DND-41 (cell line): ENCODE data around the gene DTL.

Experiments
- ATAC-seq: fragments of 200-7000 bp; cut with Tn5 transposase; 3 replicates; pipeline ENCODE4 v1.9.1; 2021; ENCODE audit warnings: low read depth; ENCODE audit not compliant: insufficient read depth
- DNase-seq: peaks from one replicate; pipeline ENCODE4 v3.0.0-alpha.2; 2020
- H2AFZ ChIP-seq: 2 replicates; pipeline ENCODE4 v1.6.0; 2012; ENCODE audit warnings: low read depth, low read length
- H3K27ac ChIP-seq: 2 replicates; pipeline ENCODE4 v1.5.1; 2012; ENCODE audit warnings: low read length, inconsistent platforms
- H3K27me3 ChIP-seq: fragments of 200-600 bp; sonication (generic); 2 replicates; pipeline ENCODE4 v1.6.0; 2012; ENCODE audit warnings: low read length, mild to moderate bottlenecking, inconsistent platforms; ENCODE audit not compliant: insufficient read depth, poor library complexity
- H3K36me3 ChIP-seq: 2 replicates; pipeline ENCODE4 v1.5.1; 2012; ENCODE audit warnings: low read length, inconsistent platforms; ENCODE audit not compliant: insufficient read depth
- H3K4me1 ChIP-seq: 2 replicates; pipeline ENCODE4 v1.5.1; 2012; ENCODE audit warnings: mild to moderate bottlenecking, low read length; ENCODE audit not compliant: insufficient read depth
- H3K4me2 ChIP-seq: 2 replicates; pipeline ENCODE4 v1.6.0; 2012; ENCODE audit warnings: mild to moderate bottlenecking, moderate library complexity, low read length, inconsistent platforms; ENCODE audit not compliant: insufficient read depth
- H3K4me3 ChIP-seq, 2 experiments: fragments of 200-600 bp in 1 of 2; shearing (Covaris generic) in 1 of 2; 2 replicates each; pipeline ENCODE4 v1.5.1; 2012 to 2016; ENCODE audit warnings: inconsistent platforms in 2 of 2, low read length in 2 of 2, mild to moderate bottlenecking in 2 of 2, low read depth in 1 of 2, moderate library complexity in 1 of 2
- H3K79me2 ChIP-seq: 2 replicates; pipeline ENCODE4 v1.6.0; 2012; ENCODE audit warnings: low read length, inconsistent platforms; ENCODE audit not compliant: insufficient read depth
- H3K9ac ChIP-seq: 2 replicates; pipeline ENCODE4 v1.6.0; 2012; ENCODE audit warnings: low read depth, mild to moderate bottlenecking, inconsistent platforms, low read length, moderate library complexity
- H3K9me3 ChIP-seq: 2 replicates; pipeline ENCODE4 v1.5.1; 2012; ENCODE audit warnings: low read length, moderate library complexity, mild to moderate bottlenecking, inconsistent platforms; ENCODE audit not compliant: insufficient read depth, severe bottlenecking
- H4K20me1 ChIP-seq: 2 replicates; pipeline ENCODE4 v1.6.0; 2012; ENCODE audit warnings: low read length; ENCODE audit not compliant: insufficient read depth
- EZH2 ChIP-seq: IDR thresholded peaks from 3 replicates; pipeline ENCODE4 v1.6.1; 2012; ENCODE audit warnings: borderline replicate concordance, low read depth, mild to moderate bottlenecking, moderate library complexity, low read length, inconsistent platforms; ENCODE audit not compliant: severe bottlenecking
- TF ChIP-seq, protein P1 (sequence below): IDR thresholded peaks from 2 replicates; pipeline ENCODE4 v1.5.1; 2012; ENCODE audit warnings: borderline replicate concordance, low read length, moderate library complexity, mild to moderate bottlenecking; ENCODE audit not compliant: poor library complexity, severe bottlenecking; ENCODE audit errors: extremely low read depth

The DTL gene

GRCh38 chr1:212009561-212009960, 26.0 kb upstream of the DTL start:
- no peaks in the 10 kb centered on the region for H3K79me2 ChIP-seq
- no peaks in the 10 kb centered on the region for H3K9me3 ChIP-seq
- ATAC-seq (no peak), DNase-seq (no peak)
- H4K20me1 ChIP-seq, result no peaks in the 10 kb centered on the region
- H3K36me3 ChIP-seq, result peaks cover 71% of the 10 kb centered on the region
- TF ChIP-seq, protein P1, sequence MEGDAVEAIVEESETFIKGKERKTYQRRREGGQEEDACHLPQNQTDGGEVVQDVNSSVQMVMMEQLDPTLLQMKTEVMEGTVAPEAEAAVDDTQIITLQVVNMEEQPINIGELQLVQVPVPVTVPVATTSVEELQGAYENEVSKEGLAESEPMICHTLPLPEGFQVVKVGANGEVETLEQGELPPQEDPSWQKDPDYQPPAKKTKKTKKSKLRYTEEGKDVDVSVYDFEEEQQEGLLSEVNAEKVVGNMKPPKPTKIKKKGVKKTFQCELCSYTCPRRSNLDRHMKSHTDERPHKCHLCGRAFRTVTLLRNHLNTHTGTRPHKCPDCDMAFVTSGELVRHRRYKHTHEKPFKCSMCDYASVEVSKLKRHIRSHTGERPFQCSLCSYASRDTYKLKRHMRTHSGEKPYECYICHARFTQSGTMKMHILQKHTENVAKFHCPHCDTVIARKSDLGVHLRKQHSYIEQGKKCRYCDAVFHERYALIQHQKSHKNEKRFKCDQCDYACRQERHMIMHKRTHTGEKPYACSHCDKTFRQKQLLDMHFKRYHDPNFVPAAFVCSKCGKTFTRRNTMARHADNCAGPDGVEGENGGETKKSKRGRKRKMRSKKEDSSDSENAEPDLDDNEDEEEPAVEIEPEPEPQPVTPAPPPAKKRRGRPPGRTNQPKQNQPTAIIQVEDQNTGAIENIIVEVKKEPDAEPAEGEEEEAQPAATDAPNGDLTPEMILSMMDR, result no peak
- TF ChIP-seq EZH2, result no peak
- no peak overlapping the region for H3K4me3 ChIP-seq
- no peak overlapping the region for H3K27ac ChIP-seq
- no peak overlapping the region for H3K4me2 ChIP-seq
- no peak overlapping the region for H2AFZ ChIP-seq
- H3K4me1 ChIP-seq, result no peaks in the 10 kb centered on the region
- no peaks in the 10 kb centered on the region for H3K27me3 ChIP-seq
- H3K9ac ChIP-seq, result no peak overlapping the region

DNA sequence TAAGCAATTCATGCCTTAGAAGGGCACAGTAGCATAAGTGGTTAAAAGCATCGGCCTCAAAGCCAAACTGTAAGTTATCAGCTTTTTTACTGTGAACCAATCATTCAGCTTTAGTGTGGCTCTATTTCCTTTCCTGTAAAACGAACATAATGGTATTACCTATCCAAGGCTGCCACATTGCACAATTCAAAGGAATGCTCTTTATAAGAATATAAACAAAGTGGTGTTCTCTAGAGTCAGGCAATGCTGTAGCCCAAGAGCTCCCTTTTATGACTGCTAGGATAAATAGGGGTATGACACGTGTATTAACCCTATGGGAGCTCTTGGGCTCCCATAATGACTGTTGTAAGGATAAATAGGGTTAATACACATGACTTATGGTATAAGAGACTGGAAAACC, 25.5 kb upstream of the DTL start:
- Histone ChIP-seq H3K27me3 (no peaks in the 10 kb centered on the region), H3K9ac (no peak overlapping the region), H3K4me2 (no peak overlapping the region), H4K20me1 (no peaks in the 10 kb centered on the region), H3K36me3 (peaks cover 70% of the 10 kb centered on the region), H3K9me3 (no peaks in the 10 kb centered on the region), H3K79me2 (no peaks in the 10 kb centered on the region), H3K4me3 (no peak overlapping the region), H3K27ac (no peak overlapping the region), H2AFZ (no peak overlapping the region), H3K4me1 (no peaks in the 10 kb centered on the region)
- DNase-seq (no peak), ATAC-seq (no peak)
- TF ChIP-seq EZH2, result no peak
- TF ChIP-seq, protein P1, result no peak

GRCh38 chr1:212012034-212012740, 23.4 kb upstream of the DTL start:
- Histone ChIP-seq H3K27ac (no peak overlapping the region), H3K36me3 (peaks cover 64% of the 10 kb centered on the region), H3K9ac (no peak overlapping the region), H3K4me3 (no peak overlapping the region), H3K4me1 (no peaks in the 10 kb centered on the region), H3K27me3 (no peaks in the 10 kb centered on the region), H3K9me3 (no peaks in the 10 kb centered on the region), H3K4me2 (no peak overlapping the region), H2AFZ (no peak overlapping the region), H3K79me2 (peaks cover 5% of the 10 kb centered on the region; the same call in 1 of the 2 replicates), H4K20me1 (no peaks in the 10 kb centered on the region)
- ATAC-seq (peak; percentile 99), DNase-seq (peak; percentile 71)
- TF ChIP-seq EZH2, result no peak
- TF ChIP-seq, protein P1, result peak; percentile 96

GRCh38 chr1:212013672-212014071, 21.9 kb upstream of the DTL start:
- H3K27ac ChIP-seq, result no peak overlapping the region
- H3K36me3 ChIP-seq, result peaks cover 65% of the 10 kb centered on the region

More at GRCh38 chr1:212013672-212014071, 21.9 kb upstream of the DTL start:
- H3K4me3 ChIP-seq, result no peak overlapping the region
- H3K4me2 ChIP-seq, result no peak overlapping the region
- H3K9ac ChIP-seq, result no peak overlapping the region
- peaks cover 5% of the 10 kb centered on the region; the same call in 1 of the 2 replicates for H3K79me2 ChIP-seq
- H4K20me1 ChIP-seq, result no peaks in the 10 kb centered on the region
- H3K9me3 ChIP-seq, result no peaks in the 10 kb centered on the region
- H3K4me1 ChIP-seq, result no peaks in the 10 kb centered on the region
- no peak overlapping the region for H2AFZ ChIP-seq
- no peak for DNase-seq
- TF ChIP-seq, protein P1, result no peak
- no peak for TF ChIP-seq EZH2
- ATAC-seq, result no peak
- H3K27me3 ChIP-seq, result no peaks in the 10 kb centered on the region
